ENCODE measurements around the gene CD247.
A peak's percentile ranks its signal among the peaks of the same experiment; 100 is the strongest.

The CD247 gene

DNA sequence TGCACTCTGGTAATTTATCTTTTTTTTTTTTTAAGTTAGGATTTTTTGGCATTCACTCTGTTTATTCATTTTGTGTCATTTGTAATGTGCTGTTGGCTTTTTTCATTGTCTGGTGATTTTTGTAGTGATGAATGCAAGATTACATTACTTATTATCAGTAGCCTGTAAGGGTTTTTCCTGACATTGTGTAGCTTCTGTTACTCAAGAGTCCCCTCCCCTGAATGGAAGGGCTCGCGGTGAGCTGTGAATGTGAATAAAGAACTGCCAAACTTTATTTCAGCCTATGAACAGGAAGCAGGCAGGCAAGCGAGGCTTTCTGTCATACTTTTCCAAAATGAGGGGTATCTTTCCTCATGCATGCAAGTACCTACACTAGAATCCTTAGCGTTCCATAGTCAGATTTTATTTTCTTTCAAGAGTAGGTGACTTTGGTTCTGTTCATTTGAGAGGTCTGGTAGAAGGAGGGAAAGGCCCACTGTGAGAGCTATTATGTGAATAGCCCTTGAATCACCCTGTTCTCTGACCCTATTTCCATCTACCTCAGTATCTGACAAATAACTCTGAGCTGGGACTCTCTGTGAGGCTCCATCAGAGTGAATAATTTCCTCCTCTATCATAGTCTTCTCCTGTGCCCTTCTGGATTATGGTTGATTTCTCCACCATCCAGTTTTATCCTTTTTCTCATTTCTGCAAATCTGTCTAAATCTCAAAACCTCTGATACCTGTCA lies 114.0 kb downstream of the CD247 start:
- no peak for DNase-seq

DNA sequence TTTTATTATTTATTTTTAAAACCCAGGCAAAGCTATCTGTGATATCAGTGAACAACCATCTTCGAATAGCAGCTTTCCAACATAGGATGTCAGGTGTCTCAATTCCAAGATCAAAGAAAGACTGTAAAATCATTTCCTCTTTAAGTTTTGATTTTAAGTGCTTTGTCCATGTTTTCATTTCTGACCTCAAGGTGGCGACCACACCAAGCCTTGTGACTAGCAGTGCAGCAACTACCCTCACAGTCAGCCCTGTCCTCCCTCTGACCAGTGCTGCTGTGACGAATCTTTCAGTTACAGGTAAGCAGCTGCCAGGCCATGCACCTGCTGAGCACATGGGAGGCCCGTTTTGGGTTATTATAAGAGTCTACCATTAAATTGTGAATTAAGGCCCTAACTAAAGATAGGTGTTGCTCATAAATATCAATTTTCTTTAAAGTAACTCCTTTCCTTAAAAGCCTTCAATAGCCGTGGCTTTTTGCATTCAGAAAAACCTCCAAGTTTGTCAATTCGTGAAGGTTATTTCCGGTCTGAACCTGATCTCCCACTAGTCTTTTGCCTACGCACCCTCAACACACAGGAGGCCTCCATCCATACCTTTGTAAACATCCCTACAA lies 117.0 kb downstream of the CD247 start:
- DNase-seq: peak; percentile 29

DNA sequence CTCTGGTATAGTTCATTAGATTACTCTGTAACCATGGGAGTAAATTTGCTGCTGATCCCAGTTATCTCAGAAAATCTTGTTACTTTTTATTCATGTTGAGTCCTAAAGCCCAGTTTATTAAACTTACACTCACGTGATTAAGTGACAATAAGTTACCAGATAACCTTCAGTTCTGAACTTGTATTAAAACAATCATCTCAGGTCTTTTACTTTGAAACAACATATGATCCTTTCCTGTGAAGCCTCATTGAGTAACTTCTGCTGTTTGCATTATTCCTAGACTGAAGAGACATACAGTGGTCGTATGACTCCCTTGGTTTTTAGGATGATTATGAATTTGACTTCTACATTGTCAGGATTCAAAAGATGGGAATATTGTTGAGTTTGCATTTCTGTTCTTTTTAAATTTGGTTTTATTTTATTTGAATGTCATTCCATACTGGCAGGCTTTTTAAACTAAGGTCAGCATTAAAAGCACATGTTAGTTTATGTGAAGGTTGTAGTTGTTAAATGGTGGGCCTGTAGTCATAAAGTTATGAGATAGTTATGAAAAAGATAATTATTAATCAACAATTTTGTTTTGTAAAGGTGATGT lies 117.9 kb downstream of the CD247 start:
- DNase-seq: no peak

GRCh38 chr1:167392200-167392696 lies 126.1 kb downstream of the CD247 start:
- DNase-seq: no peak

GRCh38 chr1:167388976-167389375 lies 129.4 kb downstream of the CD247 start:
- DNase-seq: no peak

DNA sequence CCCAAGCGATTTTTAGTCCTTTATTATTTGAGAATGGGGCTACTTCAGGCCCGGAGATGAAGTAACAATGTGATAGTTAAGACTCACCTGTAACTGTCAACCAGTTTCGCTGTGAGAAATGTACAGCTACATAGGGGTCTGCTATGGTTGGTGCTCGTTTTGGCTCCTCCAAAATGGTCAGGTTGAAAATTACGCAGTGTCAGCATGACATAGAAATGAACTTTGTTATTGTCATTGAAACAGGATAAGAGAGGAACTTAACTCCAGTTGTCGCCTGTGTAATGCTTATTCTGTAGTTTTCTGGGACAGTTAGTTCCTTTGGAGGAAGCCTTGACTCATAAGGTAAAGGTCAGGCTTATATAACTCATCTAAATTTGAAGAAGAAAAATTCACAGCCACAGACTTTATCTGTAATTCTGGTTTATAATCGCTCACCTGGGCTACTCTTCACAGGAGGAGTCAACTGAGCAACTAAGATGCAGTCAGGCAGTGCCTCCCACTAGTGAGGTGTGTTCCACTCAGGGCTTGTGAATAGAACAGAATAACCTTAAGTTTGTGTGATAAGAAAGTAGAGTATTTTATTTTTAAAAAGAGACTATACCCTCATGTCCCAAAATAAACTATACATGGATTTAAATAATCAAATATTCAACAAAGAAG lies 130.9 kb downstream of the CD247 start:
- DNase-seq: no peak

All from kidney glomerular epithelial cell (primary cell).